Medulla oblongata (tissue), 1 donor: Measurements from ENCODE around the gene RALGAPA2.
"Not testable (repeated sequence)": the region's sequence is repeated elsewhere in the genome, so short reads cannot be mapped to it uniquely, and the experiment has no call there.

Experiments used
- DNase-seq: peaks from one replicate; pipeline ENCODE4 v3.0.0-alpha.2; 2015; ENCODE audit errors: extremely low spot score

The RALGAPA2 gene

GRCh38 chr20:20367575-20368417 is 344.6 kb downstream of the RALGAPA2 start, which contains the start of gene INSM1:
INSM1 (plus strand) TSS chr20:20368104; CDS start chr20:20368268, 164 bp downstream.
- no peak for DNase-seq

- no peak for DNase-seq
These were observed 345.4 kb downstream of the RALGAPA2 start for GRCh38 chr20:20366876-20367574.

GRCh38 chr20:20366551-20366875 is 345.9 kb downstream of the RALGAPA2 start:
- no peak for DNase-seq

GRCh38 chr20:20365480-20366161 is 346.8 kb downstream of the RALGAPA2 start:
- DNase-seq, result no peak

- no peak for DNase-seq
These were observed 347.6 kb downstream of the RALGAPA2 start for GRCh38 chr20:20364593-20365479.

GRCh38 chr20:20363799-20364592 is 348.4 kb downstream of the RALGAPA2 start:
- DNase-seq, result no peak

GRCh38 chr20:20363434-20363798 is 349.0 kb downstream of the RALGAPA2 start:
- no peak for DNase-seq

- peak; percentile 11 for DNase-seq
These were observed 349.5 kb downstream of the RALGAPA2 start for GRCh38 chr20:20362774-20363433.

- peak; percentile 80 for DNase-seq
These were observed 352.0 kb downstream of the RALGAPA2 start for GRCh38 chr20:20360464-20360863.

GRCh38 chr20:20359628-20360027 is 352.8 kb downstream of the RALGAPA2 start:
- DNase-seq, result no peak

GRCh38 chr20:20358801-20359200 is 353.6 kb downstream of the RALGAPA2 start:
- DNase-seq, result no peak

- DNase-seq, result not testable (repeated sequence)
These were observed 356.9 kb downstream of the RALGAPA2 start for GRCh38 chr20:20355503-20355902.

- DNase-seq, result no peak
These were observed 358.9 kb downstream of the RALGAPA2 start for GRCh38 chr20:20353576-20353975.

- no peak for DNase-seq
These were observed 368.0 kb downstream of the RALGAPA2 start for GRCh38 chr20:20344476-20344875.

- DNase-seq, result no peak
These were observed 368.5 kb downstream of the RALGAPA2 start for GRCh38 chr20:20343932-20344331.
